GM12878 (cell line): ENCODE results near the gene CTSW. TPM values are rescaled to one million over a fixed set of nuclear protein-coding genes. Genes with fewer than 3 reads are reported as not detected.
A peak's percentile ranks its signal among the peaks of the same experiment; 100 is the strongest.

ENCODE experiments used
- ATAC-seq: fragments of 200-7000 bp; cut with Tn5 transposase; 3 replicates; pipeline ENCODE4 v1.9.1; 2020; ENCODE audit warnings: mild to moderate bottlenecking, moderate library complexity
- BruUV-seq: library from RNA; stranded (reverse); fragments of 400-500 nt; replicated peaks from 2 replicates; lab custom pipeline; 2021; lab: Mats Ljungman, UMichigan
- CTCF ChIA-PET: fragments of 300-600 bp; sonication (Branson Sonifier 250); formaldehyde crosslinking; extraction: SDS; loops from one replicate; lab custom pipeline; 2021; ENCODE audit warnings: inconsistent platforms; lab: Yijun Ruan, JAX
- POLR2A ChIA-PET: fragments of 350-600 bp; formaldehyde crosslinking; extraction: SDS; loops from one replicate; lab custom pipeline; 2021; ENCODE audit warnings: inconsistent platforms; lab: Charles Lee
- RAD21 ChIA-PET: fragments of 300-600 bp; sonication (Branson Sonifier 250); formaldehyde crosslinking; loops from one replicate; lab custom pipeline; 2023; ENCODE audit warnings: antibody characterized with exemption; ENCODE audit not compliant: unreplicated experiment; lab: Charles Lee
- SMC1A ChIA-PET: fragments of 300-600 bp; sonication (Branson Sonifier 250); formaldehyde crosslinking; loops from one replicate; lab custom pipeline; 2023; ENCODE audit not compliant: unreplicated experiment, uncharacterized antibody; lab: Charles Lee
- DNase-seq: peaks from one replicate; pipeline ENCODE4 v3.0.0-alpha.2; 2011; ENCODE audit warnings: low read depth, low spot score
- FAIRE-seq: peaks from 3 replicates; lab custom pipeline; 2011; peaks lifted over from hg19 to GRCh38; lab: Jason Lieb, UNC
- H2AFZ ChIP-seq: 2 replicates; pipeline ENCODE4 v1.6.0; 2011; ENCODE audit warnings: low read depth, low read length, control low read depth; ENCODE audit not compliant: control insufficient read depth
- H3K27ac ChIP-seq: 2 replicates; pipeline ENCODE4 v1.5.1; 2011; ENCODE audit warnings: control low read depth; ENCODE audit not compliant: control insufficient read depth, insufficient read depth
- H3K27me3 ChIP-seq, 2 experiments: replicated peaks in 1 of 2; 2 replicates each; pipeline versions ENCODE4 v1.6.0 to v1.6.1; 2011; ENCODE audit warnings: low read length in 1 of 2; ENCODE audit not compliant: control insufficient read depth in 2 of 2, insufficient read depth in 2 of 2
- H3K36me3 ChIP-seq, 2 experiments: 2 replicates each; pipeline ENCODE4 v1.5.1; 2011; ENCODE audit warnings: low read length in 1 of 2; ENCODE audit not compliant: control insufficient read depth in 2 of 2, insufficient read depth in 2 of 2
- H3K4me1 ChIP-seq: 2 replicates; pipeline ENCODE4 v1.6.1; 2011; ENCODE audit warnings: mild to moderate bottlenecking, low read length, moderate library complexity, mixed read lengths; ENCODE audit not compliant: control insufficient read depth, insufficient read depth
- H3K4me2 ChIP-seq: 2 replicates; pipeline ENCODE4 v1.6.0; 2011; ENCODE audit warnings: control low read depth; ENCODE audit not compliant: control insufficient read depth, insufficient read depth
- H3K4me3 ChIP-seq: fragments of 200-600 bp; sonication (generic); 2 replicates; pipeline ENCODE4 v1.5.1; 2016
- H3K79me2 ChIP-seq: 2 replicates; pipeline ENCODE4 v1.6.0; 2011; ENCODE audit warnings: low read length; ENCODE audit not compliant: control insufficient read depth, insufficient read depth
- H3K9ac ChIP-seq: 2 replicates; pipeline ENCODE4 v1.8.0; 2011; ENCODE audit warnings: low read length, control low read depth, mixed read lengths; ENCODE audit not compliant: control insufficient read depth, insufficient read depth
- H3K9me3 ChIP-seq: replicated peaks from 3 replicates; pipeline ENCODE4 v1.5.1; 2011; ENCODE audit warnings: mild to moderate bottlenecking, low read length; ENCODE audit not compliant: control insufficient read depth, insufficient read depth
- H4K20me1 ChIP-seq: 2 replicates; pipeline ENCODE4 v1.6.0; 2011; ENCODE audit not compliant: control insufficient read depth, insufficient read depth
- EGR1 ChIP-seq, 2 experiments: IDR thresholded peaks; 1 replicate in 1 of 2; 2 replicates in 1 of 2; pipeline ENCODE4 v1.6.1; 2011 to 2012; ENCODE audit warnings: low read depth in 2 of 2, low read length in 2 of 2, borderline replicate concordance in 1 of 2, mild to moderate bottlenecking in 1 of 2, moderate library complexity in 1 of 2
- EP300 ChIP-seq, 2 experiments: fragments of 150-350 bp in 1 of 2; IDR thresholded peaks; 2 replicates each; pipeline ENCODE4 v1.6.1; 2011 to 2012; ENCODE audit warnings: low read depth in 2 of 2, low read length in 2 of 2, borderline replicate concordance in 1 of 2, improper control_type of control experiment in 1 of 2, inconsistent platforms in 1 of 2; ENCODE audit not compliant: control insufficient read depth in 1 of 2
- MEF2B ChIP-seq: fragments of 450-650 bp; IDR thresholded peaks from 2 replicates; pipeline ENCODE4 v1.6.1; 2018; ENCODE audit warnings: mild to moderate bottlenecking, moderate library complexity; ENCODE audit not compliant: partially characterized antibody, poor library complexity, severe bottlenecking
- SRF ChIP-seq, 2 experiments: IDR thresholded peaks; 2 replicates each; pipeline ENCODE4 v1.6.1; 2011; ENCODE audit warnings: low read depth in 2 of 2, low read length in 2 of 2, mild to moderate bottlenecking in 1 of 2, moderate library complexity in 1 of 2
- STAT1 ChIP-seq: fragments of 450-650 bp; conservative IDR thresholded peaks from 2 replicates; pipeline ENCODE4 v1.6.1; 2014; ENCODE audit warnings: antibody characterized with exemption, mild to moderate bottlenecking
- WRNIP1 ChIP-seq: IDR thresholded peaks from 2 replicates; pipeline ENCODE4 v1.6.1; 2011; ENCODE audit warnings: low read depth, low read length, improper control_type of control experiment, borderline replicate concordance
- ZNF274 ChIP-seq: IDR thresholded peaks from one replicate; pipeline ENCODE4 v1.8.0; 2011; ENCODE audit not compliant: insufficient read length, insufficient read depth
- WGBS: methylation state at CpG from one replicate; pipeline ENCODE4 v1.1.6; 2016; ENCODE audit warnings: low lambda C conversion rate; ENCODE audit not compliant: insufficient replicate concordance, insufficient coverage; ENCODE audit errors: missing lambda C conversion rate; 5-methylcytosine and 5-hydroxymethylcytosine counted together
- in situ Hi-C: fragments of 300-500 bp; cut with MboI; formaldehyde crosslinking; loops from 9 replicates; pipeline ENCODE4 v1.14.3; 2018; ENCODE audit warnings: mixed read lengths
- intact Hi-C: fragments of 100-400 bp; cut with micrococcal nuclease; formaldehyde crosslinking; loops from one replicate; pipeline ENCODE4 v1.14.2; 2022; ENCODE audit not compliant: unreplicated experiment
- polyA plus RNA-seq, 11 experiments: library from polyadenylated mRNA; depleted of rRNA in 4 of 11; unstranded in 6 of 11; stranded (reverse) in 5 of 11; fragments of >200 nt; fragmentation: Nextera tagmentation in 4 of 11; fragmentation: Illumina TruSeq in 1 of 11; extraction: Ambion mirVana in 4 of 11; extraction: Trizol in 1 of 11; gene quantifications; 1 replicate in 1 of 11; 2 replicates in 10 of 11; pipeline versions ENCODE4 v1.2.1 to v1.2.3, GENCODE V29; 2011 to 2016; ENCODE audit warnings: inconsistent platforms in 2 of 11, missing spikeins in 2 of 11, low read depth in 1 of 11
- total RNA-seq, 4 experiments: library from RNA; depleted of rRNA in 3 of 4; stranded (reverse); fragments of >200 nt in 3 of 4; fragmentation: Illumina TruSeq in 1 of 4; extraction: Trizol in 1 of 4; gene quantifications; 2 replicates each; pipeline versions ENCODE4 v1.2.1 to v1.2.3, GENCODE V29; 2013 to 2021
- TF ChIP-seq, protein P1 (sequence below): IDR thresholded peaks from 2 replicates; pipeline ENCODE4 v1.6.1; 2012; ENCODE audit warnings: mild to moderate bottlenecking, low read depth, low read length
- TF ChIP-seq, protein P2 (sequence below): fragments of 450-650 bp; IDR thresholded peaks from 2 replicates; pipeline ENCODE4 v1.6.1; 2017; ENCODE audit warnings: mild to moderate bottlenecking, moderate library complexity

CTSW gene
- total and polyA plus RNA-seq, 10 of the 15 experiments (the other 5 are each of a cell fraction or from before 2014, with no cell fraction given), result 0.53 to 12.0 (median 1.7) TPM

DNA sequence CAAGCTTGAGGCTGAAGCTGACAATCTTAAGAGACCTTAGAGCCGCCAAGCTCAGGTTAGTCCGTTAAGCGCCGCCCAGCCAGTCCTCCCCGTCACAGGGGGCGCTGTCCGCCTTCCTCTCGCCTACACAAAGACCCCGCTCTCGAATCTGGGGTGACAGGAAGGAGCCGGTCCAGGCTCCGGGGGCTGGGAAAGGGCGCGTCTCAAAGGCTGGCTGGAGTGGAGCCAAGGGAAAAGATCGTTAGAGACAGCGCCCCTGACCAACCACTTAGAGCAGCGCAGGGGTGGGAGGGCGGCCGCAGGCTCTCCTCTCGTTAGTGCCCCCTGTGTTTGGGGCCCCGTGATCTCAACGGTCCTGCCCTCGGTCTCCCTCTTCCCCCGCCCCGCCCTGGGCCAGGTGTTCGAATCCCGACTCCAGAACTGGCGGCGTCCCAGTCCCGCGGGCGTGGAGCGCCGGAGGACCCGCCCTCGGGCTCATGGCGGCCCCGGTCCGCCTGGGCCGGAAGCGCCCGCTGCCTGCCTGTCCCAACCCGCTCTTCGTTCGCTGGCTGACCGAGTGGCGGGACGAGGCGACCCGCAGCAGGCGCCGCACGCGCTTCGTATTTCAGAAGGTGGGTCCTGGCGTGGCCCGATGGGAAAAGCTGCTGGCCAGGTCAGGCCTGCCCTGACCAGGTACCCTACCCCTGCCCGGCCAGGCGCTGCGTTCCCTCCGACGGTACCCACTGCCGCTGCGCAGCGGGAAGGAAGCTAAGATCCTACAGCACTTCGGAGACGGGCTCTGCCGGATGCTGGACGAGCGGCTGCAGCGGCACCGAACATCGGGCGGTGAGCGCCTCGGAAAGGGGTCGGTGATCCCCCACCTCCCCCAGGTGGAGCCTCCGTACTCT is 19.1 kb upstream of the CTSW start, which contains the start of gene MUS81:
TSS of gene MUS81 (plus strand) at position 156 of the 887 bp plus-strand sequence. CDS start at position 477, 321 bp downstream.
- H3K9me3 ChIP-seq, result no peaks in the 10 kb centered on the region
- H3K4me1 ChIP-seq, result peaks cover 22% of the 10 kb centered on the region
- H3K27ac ChIP-seq, result peak within 1 kb of the TSS; percentile 100
- peaks cover 11% of the 10 kb centered on the region for H4K20me1 ChIP-seq
- DNase-seq (peak; percentile 82), FAIRE-seq (peak; percentile 93), ATAC-seq (peak; percentile 58)
- peak within 1 kb of the TSS; percentile 97 for H3K9ac ChIP-seq
- ChIA-PET RAD21 (interaction anchor here (0.7 to 5.0 kb wide), 20 partner anchors 11 to 275 kb away, joined by 3 to 76 read pairs (median 5); partner anchors contain the start of genes BANF1, CCDC85B, EIF1AD and FIBP), CTCF (interaction anchor here (0.6 to 5.7 kb wide), 33 partner anchors 10 to 290 kb away, joined by 3 to 146 read pairs (median 4); partner anchors contain the start of genes CCDC85B, CTSW, EFEMP2 and FAM89B), SMC1A (interaction anchor here (0.6 to 4.3 kb wide), 13 partner anchors 9 to 191 kb away, joined by 3 to 52 read pairs (median 4); partner anchors contain the start of genes BANF1, CCDC85B, FIBP and KAT5), POLR2A (interaction anchor here (0.8 to 5.6 kb wide), 22 partner anchors 9 to 246 kb away, joined by 3 to 155 read pairs (median 6); partner anchors contain the start of genes CCDC85B, EFEMP2, FIBP and KAT5)
- H3K4me2 ChIP-seq, result peak within 1 kb of the TSS; percentile 99
- in situ Hi-C loops (loop anchor here (25.0 kb wide), 1 partner anchor 1623 kb away; the partner anchor contains the start of genes DNAJC4, FKBP2, NUDT22 and PPP1R14B), intact Hi-C loops (no loop called here)
- peaks cover 23 to 35% of the 10 kb centered on the region in 2 experiments for H3K36me3 ChIP-seq
- 1% methylated on average over 76 of the region's 78 CpGs for WGBS
- peak within 1 kb of the TSS; percentile 85 for H3K4me3 ChIP-seq
- TSS peak; percentile 71 for BruUV-seq
- peaks cover 51% of the 10 kb centered on the region for H3K79me2 ChIP-seq
- H2AFZ ChIP-seq, result peak within 1 kb of the TSS; percentile 74
- H3K27me3 ChIP-seq, result no peaks in the 10 kb centered on the region
- no peak for TF ChIP-seq MEF2B
- TF ChIP-seq WRNIP1, result no peak
- 0 out of 2 replicates have a peak, but pooled peaks have one; percentile 17 for TF ChIP-seq STAT1
- peak in 1 of 2 experiments; percentile 71; a peak in 1 of 4 replicates for TF ChIP-seq SRF (IDR thresholded peaks at IDR 0.05; ENCODE audit: low read depth in 2 of 2, low read length in 2 of 2)
- no peak for TF ChIP-seq ZNF274
- TF ChIP-seq, protein P1, sequence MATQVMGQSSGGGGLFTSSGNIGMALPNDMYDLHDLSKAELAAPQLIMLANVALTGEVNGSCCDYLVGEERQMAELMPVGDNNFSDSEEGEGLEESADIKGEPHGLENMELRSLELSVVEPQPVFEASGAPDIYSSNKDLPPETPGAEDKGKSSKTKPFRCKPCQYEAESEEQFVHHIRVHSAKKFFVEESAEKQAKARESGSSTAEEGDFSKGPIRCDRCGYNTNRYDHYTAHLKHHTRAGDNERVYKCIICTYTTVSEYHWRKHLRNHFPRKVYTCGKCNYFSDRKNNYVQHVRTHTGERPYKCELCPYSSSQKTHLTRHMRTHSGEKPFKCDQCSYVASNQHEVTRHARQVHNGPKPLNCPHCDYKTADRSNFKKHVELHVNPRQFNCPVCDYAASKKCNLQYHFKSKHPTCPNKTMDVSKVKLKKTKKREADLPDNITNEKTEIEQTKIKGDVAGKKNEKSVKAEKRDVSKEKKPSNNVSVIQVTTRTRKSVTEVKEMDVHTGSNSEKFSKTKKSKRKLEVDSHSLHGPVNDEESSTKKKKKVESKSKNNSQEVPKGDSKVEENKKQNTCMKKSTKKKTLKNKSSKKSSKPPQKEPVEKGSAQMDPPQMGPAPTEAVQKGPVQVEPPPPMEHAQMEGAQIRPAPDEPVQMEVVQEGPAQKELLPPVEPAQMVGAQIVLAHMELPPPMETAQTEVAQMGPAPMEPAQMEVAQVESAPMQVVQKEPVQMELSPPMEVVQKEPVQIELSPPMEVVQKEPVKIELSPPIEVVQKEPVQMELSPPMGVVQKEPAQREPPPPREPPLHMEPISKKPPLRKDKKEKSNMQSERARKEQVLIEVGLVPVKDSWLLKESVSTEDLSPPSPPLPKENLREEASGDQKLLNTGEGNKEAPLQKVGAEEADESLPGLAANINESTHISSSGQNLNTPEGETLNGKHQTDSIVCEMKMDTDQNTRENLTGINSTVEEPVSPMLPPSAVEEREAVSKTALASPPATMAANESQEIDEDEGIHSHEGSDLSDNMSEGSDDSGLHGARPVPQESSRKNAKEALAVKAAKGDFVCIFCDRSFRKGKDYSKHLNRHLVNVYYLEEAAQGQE, result 0 out of 2 replicates have a peak, but pooled peaks have one; percentile 38
- TF ChIP-seq, protein P2, sequence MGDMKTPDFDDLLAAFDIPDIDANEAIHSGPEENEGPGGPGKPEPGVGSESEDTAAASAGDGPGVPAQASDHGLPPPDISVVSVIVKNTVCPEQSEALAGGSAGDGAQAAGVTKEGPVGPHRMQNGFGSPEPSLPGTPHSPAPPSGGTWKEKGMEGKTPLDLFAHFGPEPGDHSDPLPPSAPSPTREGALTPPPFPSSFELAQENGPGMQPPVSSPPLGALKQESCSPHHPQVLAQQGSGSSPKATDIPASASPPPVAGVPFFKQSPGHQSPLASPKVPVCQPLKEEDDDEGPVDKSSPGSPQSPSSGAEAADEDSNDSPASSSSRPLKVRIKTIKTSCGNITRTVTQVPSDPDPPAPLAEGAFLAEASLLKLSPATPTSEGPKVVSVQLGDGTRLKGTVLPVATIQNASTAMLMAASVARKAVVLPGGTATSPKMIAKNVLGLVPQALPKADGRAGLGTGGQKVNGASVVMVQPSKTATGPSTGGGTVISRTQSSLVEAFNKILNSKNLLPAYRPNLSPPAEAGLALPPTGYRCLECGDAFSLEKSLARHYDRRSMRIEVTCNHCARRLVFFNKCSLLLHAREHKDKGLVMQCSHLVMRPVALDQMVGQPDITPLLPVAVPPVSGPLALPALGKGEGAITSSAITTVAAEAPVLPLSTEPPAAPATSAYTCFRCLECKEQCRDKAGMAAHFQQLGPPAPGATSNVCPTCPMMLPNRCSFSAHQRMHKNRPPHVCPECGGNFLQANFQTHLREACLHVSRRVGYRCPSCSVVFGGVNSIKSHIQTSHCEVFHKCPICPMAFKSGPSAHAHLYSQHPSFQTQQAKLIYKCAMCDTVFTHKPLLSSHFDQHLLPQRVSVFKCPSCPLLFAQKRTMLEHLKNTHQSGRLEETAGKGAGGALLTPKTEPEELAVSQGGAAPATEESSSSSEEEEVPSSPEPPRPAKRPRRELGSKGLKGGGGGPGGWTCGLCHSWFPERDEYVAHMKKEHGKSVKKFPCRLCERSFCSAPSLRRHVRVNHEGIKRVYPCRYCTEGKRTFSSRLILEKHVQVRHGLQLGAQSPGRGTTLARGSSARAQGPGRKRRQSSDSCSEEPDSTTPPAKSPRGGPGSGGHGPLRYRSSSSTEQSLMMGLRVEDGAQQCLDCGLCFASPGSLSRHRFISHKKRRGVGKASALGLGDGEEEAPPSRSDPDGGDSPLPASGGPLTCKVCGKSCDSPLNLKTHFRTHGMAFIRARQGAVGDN, result 0 out of 2 replicates have a peak, but pooled peaks have one; percentile 6
- TF ChIP-seq EGR1 (IDR thresholded peaks at IDR 0.05; ENCODE audit: borderline replicate concordance in 1 of 2, low read depth in 2 of 2, low read length in 2 of 2), result peak in 1 of 2 experiments; percentile 88; a peak in 2 of 3 replicates
- TF ChIP-seq EP300 (IDR thresholded peaks at IDR 0.05; ENCODE audit: borderline replicate concordance in 1 of 2, control insufficient read depth in 1 of 2, low read depth in 2 of 2, low read length in 2 of 2), result peak in 1 of 2 experiments; percentile 20; a peak in 1 of 4 replicates
